A172 (cell line): ENCODE measurements around the gene TPP2. TPM values are rescaled to one million over a fixed set of nuclear protein-coding genes. Genes with fewer than 3 reads are reported as not detected.

Source experiments
- DNase-seq: peaks from one replicate; pipeline ENCODE4 v3.0.0-alpha.2; 2015; ENCODE audit warnings: low spot score
- total RNA-seq: library from RNA; depleted of rRNA; stranded (reverse); fragments of >200 nt; shearing (Covaris generic); gene quantifications from 2 replicates; pipeline ENCODE4 v1.2.3, GENCODE V29; 2014

Gene TPP2
- total RNA-seq, 1 experiment from 2014 or later, result 86.1 TPM

DNA sequence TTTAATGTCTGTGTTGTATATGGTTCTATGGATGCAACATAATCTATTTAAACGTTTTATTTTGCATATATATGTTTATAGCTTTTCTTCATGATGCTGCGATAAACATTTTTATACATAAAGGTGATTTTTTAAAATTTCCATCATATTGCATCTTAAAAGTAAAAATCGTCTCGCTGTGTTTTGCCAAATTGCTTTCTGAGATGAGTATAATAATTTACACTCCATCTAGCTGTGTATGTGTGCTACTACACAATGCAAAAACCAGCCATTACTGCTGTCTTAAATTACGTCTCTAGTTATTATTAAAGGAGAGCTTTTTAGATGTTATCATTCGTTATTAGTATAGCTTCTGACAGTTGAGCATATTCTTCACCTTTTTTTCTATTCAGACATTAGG, 60.8 kb downstream of the TPP2 start:
- no peak for DNase-seq

DNA sequence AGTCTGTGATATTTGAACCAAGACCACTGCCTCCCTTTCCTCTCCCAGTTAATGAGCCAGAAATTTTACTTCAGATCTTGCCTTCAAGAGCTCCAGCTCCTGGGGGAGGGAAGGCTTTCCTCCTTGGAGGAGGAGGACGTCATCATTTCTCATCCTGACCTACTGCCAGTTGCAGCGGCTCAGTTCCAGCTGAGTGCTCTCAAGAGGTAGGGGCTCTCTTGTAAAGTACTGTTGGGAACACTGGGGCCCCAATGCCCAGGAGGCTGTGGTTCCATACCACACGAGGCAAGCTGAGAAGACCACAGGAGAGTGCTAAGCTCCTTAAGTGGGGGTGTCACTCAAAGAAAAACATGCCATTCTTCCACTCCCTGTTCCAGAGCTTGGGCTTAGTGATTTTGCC, 61.9 kb downstream of the TPP2 start:
- no peak for DNase-seq

- DNase-seq, result no peak
These were observed 62.5 kb downstream of the TPP2 start for GRCh38 chr13:102659168-102659713.

DNA sequence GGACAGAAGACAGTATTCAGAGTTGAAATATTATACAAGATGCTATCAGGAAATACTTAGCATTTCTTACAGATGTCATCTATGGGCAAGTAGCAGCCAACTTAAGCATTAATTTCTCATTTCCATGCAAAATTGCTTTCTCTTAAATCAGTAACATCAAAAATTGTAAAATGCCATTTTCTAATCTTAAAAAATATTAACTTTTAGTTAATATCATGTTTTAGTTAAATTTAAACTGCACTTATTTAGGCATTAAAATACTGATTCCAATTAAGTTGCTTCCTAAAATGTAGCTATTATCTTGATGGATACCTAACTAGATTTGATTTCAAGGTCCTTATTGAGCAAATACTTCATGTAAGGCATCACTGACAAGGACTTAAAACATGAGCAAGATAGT, 70.2 kb downstream of the TPP2 start:
- no peak for DNase-seq

- no peak for DNase-seq
These were observed 71.1 kb downstream of the TPP2 start for GRCh38 chr13:102667911-102668310.

DNA sequence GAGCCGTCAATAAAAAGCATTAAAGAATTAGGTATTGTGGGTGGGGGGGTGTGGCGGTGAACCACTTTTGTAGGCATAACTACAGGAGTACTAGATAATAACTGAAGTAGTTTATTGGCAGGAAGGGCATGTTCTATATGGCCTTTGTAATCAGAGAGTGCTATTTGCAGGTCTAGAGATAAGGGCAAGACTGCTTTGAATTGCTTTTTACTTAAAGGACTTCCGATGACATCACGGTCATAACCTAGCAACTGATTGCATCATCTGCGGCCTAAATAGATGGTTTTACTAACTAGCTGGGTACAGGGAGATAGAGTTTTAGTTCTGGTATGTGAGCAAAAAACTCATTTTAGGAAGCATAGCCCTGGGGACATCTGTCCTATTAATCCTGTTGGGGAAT, 73.3 kb downstream of the TPP2 start:
- no peak for DNase-seq

DNA sequence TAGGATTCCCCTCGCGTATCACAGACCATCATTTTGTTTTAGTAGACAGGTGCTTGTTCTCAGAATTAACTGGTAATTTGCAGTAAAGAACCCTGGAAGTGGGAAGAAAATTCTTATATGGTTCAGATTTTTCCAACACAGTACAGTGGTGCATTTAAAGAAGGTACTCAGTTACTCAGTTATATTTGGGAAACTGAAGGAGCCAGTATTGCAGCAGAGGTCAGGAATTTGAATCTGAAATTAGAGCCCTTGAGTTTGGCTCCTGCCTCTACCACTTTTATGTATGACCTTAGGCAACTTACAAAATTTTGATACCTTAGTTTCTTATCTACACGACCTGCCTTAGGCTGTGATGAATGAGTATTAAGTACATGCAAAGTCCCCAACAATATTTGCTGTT, 78.3 kb downstream of the TPP2 start:
- DNase-seq, result no peak

GRCh38 chr13:102677122-102677521, 80.3 kb downstream of the TPP2 start:
- DNase-seq, result no peak

GRCh38 chr13:102678339-102679107, 81.7 kb downstream of the TPP2 start:
- DNase-seq, result no peak

- DNase-seq, result no peak
These were observed 82.8 kb downstream of the TPP2 start for GRCh38 chr13:102679449-102680132.

DNA sequence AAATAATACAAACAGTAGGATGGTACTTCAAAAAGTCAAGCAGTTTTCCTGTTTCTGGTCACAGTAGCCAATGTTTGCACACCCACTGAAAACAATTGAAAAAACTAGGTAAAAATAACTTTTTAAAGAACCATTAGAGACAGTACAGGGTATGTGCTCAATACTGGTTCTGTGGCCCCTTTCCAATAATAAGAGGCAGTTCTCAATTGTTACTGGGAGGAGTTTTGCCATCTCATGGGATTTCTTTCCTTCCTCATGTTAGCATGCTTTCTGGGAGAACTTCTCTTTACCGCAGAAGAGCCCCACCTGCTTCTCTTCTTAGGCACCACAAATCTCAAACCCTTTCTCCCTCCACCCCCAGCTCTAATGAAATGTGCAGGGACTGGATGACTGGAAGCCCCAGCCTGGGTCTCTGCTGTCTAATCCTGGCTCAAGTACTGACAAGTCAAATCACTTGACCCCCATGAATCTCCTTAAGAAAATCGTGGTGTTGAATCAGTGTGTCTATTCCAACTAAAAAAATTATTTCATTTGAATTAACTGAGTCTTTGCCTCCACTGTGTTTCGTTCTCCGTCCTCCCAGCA, 83.4 kb downstream of the TPP2 start:
- no peak for DNase-seq

DNA sequence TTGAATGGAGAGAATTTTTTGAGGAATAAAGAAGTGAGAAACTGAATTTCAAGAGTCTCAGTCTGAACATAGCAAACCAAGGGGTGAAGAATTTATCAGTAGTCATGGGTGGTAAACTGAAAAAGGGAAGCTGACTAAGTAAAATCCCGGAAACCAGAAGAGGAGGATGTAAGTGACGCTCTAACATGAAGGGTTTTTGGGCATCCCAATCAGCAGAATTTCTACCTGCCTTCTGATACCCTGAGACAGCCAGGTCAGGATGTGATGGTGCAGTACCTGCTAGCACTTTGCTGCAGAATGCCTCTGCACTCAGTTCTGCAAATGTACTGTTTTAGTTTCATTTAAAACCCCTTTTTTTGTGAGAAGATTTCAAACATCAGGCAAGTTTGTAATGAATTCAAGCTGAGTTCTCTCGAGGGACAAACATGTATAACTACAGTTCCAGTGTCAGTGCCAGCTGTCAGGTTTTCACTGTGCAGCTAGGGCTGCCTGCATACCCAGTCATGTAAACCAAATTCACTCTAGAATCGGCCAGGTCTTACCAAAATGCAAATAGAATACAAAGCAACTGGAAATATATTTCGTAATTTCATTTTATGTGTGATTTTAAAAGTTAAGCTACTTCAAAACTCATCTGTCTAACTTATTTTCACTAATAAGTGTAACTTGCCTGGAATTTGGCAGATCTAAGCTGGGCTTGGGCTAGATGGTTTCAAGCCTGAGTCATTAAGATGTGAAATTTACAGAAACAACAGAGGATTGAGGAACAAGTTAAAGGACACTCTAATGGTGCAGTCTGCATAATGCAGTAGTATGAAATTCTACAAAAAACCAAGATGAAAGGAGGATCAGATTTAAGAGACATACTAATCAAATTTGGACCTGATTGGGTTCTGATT, 84.3 kb downstream of the TPP2 start:
- DNase-seq, result no peak

DNA sequence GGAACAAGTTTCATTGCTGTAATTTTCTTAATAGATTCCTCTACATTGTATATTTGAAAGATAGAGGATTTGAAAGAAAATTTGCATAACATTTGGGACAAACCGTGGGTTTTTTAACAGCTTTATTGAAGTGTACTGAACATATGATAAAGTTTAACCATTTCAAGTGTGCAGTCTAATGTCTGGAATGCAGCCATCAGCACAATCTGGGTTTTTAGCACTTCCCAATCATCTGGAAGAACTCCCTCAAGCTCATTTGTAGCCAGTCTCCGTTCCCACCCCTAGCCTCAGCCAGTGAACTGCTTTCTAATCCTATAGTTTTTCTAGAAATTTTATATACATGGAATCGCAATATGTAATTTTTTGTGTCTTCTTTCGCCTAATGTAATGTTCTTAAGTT, 85.4 kb downstream of the TPP2 start:
- no peak for DNase-seq

GRCh38 chr13:102682727-102683126, 85.9 kb downstream of the TPP2 start:
- DNase-seq, result no peak

DNA sequence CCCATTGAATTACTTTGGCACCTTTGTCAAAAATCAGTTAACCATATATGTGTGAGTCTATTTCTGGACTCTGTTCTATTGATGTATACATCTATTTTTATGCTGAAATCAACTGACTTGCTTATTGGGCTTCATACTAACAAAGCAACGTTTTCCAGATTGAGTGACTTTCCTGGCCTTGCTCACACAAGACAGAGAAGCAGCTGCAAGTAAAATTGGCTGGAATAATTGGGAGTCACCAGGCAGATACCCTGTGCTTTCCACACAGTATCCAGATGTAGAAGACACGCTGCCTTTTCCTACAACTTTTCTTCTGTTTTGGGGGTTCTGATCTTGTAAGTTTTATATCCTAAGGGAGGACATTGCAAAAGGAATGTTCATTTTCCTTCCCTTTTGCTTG, 86.9 kb downstream of the TPP2 start:
- no peak for DNase-seq

GRCh38 chr13:102686024-102686423, 89.2 kb downstream of the TPP2 start:
- no peak for DNase-seq

- DNase-seq, result no peak
These were observed 90.7 kb downstream of the TPP2 start for GRCh38 chr13:102687520-102687919.

DNA sequence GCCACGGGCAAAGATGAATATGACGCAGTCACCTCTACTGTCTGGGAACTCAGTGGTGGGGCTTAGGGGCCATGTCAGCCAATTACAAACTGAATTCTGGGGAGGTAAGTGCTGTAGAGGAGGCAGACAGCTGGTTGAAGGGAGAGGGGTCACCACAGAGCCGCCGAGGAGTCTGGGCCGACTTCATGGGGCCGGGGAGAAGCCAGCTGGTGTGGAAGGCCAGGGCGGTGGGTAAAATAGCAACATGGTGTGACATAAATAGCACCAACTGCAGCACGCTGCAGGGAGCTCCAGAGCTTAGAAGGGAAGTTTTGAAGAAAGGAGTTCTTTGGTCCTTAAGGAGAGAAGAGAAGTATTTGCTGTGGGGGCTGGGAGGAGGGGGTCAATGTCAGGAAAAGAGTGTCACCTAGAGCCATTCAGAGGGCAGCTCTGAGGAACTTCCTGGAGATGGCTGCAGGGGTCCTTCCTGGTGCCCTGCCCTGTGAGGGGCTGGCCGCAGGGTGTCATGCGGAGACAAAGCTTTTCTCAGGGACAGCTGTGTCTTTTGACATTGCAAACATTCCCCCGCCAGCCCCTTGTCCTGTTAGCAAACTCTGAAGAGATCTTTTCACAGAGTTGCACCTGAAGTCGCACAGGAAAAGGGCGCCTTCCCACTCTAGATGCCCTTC, 91.7 kb downstream of the TPP2 start:
- no peak for DNase-seq

GRCh38 chr13:102690883-102691282, 94.1 kb downstream of the TPP2 start:
- DNase-seq, result no peak

GRCh38 chr13:102692491-102692826, 95.7 kb downstream of the TPP2 start:
- DNase-seq, result peak; percentile 8

DNA sequence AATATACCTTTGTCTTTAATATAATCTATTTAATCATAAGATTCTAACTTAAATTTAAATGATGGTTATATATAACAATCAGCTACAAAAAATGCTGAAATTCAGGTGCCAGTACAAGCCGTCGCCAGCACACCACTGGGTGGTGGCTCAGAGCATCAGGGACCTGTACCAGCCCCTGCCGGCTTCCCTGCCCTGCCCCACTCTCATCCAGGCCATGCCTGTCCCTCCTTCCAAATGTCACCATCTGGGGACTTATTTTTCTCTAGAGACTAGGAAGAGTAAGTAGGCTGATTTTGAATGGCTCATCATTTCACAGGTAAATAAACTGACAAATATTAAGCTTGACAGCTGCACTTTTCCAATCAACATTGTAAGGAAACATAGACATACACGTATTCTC, 96.5 kb downstream of the TPP2 start:
- DNase-seq, result no peak
